ENCODE data around the gene OTULINL. TPM values are rescaled to one million over a fixed set of nuclear protein-coding genes. Genes with fewer than 3 reads are reported as not detected.

OTULINL gene
- total and polyA plus RNA-seq, 2 donors (not counting 1 experiment from before 2014, with no cell fraction given): 0.17 to 2.4 TPM

DNA sequence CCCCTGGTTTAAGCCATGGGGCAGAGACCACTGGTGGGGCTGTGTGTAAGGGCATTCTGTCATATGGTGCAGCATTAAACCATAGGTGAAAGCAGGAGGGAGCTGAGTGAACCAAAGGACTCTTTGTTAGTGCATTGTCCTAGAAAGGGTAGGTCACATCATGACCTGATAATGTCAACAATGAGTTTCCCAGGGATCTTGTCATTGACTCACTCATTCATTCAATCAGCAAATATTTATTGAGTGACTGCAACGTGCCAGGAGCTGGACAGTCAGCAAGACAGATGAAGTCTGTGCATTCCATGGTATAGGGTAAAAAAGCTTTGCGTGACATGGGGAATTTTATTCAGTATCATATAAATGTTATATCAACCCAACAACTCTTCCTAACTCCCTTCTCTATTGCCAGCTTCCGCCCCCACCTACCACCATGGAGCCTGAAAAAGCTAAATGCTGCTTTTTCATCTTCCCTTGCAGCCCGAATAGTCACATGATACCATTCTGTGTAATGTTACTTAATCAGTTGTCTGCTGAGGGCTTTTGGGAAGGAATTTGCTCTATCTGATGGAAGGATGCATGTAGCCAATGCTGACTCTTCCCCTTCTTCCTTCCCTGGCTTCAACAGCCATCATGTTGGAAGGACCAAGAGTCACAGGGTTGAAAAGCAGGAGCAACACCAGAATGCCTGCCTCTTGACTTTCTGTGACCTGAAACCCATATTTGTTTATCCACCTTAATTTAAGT, 11.5 kb upstream of the OTULINL start:
- no peak for TF ChIP-seq EZH2 (IDR thresholded peaks at IDR 0.05; ENCODE audit: low read length, missing control alignments)
- TF ChIP-seq CTCF (conservative IDR thresholded peaks at IDR 0.05 in 1 of 2, IDR thresholded peaks at IDR 0.05 in 1 of 2; ENCODE audit: low read depth in 1 of 2, low read length in 2 of 2): no peak
- no peaks in the 10 kb centered on the region for H3K79me2 ChIP-seq (ENCODE audit: control insufficient read depth, insufficient read depth, low read length)
- no peak overlapping the region for H2AFZ ChIP-seq (ENCODE audit: low read length)
- no peak overlapping the region for H3K4me2 ChIP-seq (ENCODE audit: extremely low read depth, insufficient read depth, low read length)
- DNase-seq (ENCODE audit: low read depth in 2 of 2): no peak
- no peak overlapping the region for H3K4me3 ChIP-seq (replicated peaks in 1 of 4; ENCODE audit: control extremely low read depth in 1 of 4, insufficient read depth in 1 of 4, low read depth in 3 of 4, low read length in 4 of 4)
- no peaks in the 10 kb centered on the region for H3K4me1 ChIP-seq (ENCODE audit: control insufficient read depth, extremely low read depth, insufficient read depth, low read length)
- H3K27ac ChIP-seq (ENCODE audit: insufficient read depth, low read length): no peak overlapping the region
- no peaks in the 10 kb centered on the region for H4K20me1 ChIP-seq (ENCODE audit: control insufficient read depth, extremely low read depth, insufficient read depth, low read length)
- H3K9me3 ChIP-seq (ENCODE audit: control insufficient read depth, insufficient read depth, low read depth, low read length): no peaks in the 10 kb centered on the region
- H3K36me3 ChIP-seq (ENCODE audit: control insufficient read depth, insufficient read depth, low read length): no peaks in the 10 kb centered on the region
- H3K27me3 ChIP-seq (ENCODE audit: control insufficient read depth, insufficient read depth, low read length): no peaks in the 10 kb centered on the region
- H3K9ac ChIP-seq (ENCODE audit: insufficient read depth, low read length): no peak overlapping the region

DNA sequence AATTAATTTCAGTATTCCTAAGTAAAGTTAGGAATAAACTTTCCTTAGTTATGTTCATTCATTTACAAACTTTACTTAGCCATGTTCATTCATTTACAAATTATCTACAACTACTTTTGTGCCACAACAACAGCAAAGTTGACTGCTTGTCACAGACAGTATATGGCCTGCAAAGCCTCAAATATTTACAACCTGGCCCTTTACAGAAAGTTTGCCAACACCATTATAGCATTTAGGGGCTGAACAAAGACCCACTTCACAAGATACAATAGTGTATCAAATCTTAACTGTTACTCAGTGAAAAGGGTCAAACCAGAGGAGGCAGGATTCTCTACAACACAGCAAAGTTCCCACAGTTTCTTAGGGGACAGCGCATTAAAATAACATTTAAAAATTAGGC, 9.7 kb upstream of the OTULINL start:
- no peak for DNase-seq (ENCODE audit: low read depth in 2 of 2)
- H3K9me3 ChIP-seq (ENCODE audit: control insufficient read depth, insufficient read depth, low read depth, low read length): no peaks in the 10 kb centered on the region
- H3K27me3 ChIP-seq (ENCODE audit: control insufficient read depth, insufficient read depth, low read length): no peaks in the 10 kb centered on the region
- no peak overlapping the region for H2AFZ ChIP-seq (ENCODE audit: low read length)
- no peak overlapping the region for H3K27ac ChIP-seq (ENCODE audit: insufficient read depth, low read length)
- no peaks in the 10 kb centered on the region for H3K36me3 ChIP-seq (ENCODE audit: control insufficient read depth, insufficient read depth, low read length)
- no peaks in the 10 kb centered on the region for H3K79me2 ChIP-seq (ENCODE audit: control insufficient read depth, insufficient read depth, low read length)
- H3K4me1 ChIP-seq (ENCODE audit: control insufficient read depth, extremely low read depth, insufficient read depth, low read length): no peaks in the 10 kb centered on the region
- H4K20me1 ChIP-seq (ENCODE audit: control insufficient read depth, extremely low read depth, insufficient read depth, low read length): no peaks in the 10 kb centered on the region
- H3K9ac ChIP-seq (ENCODE audit: insufficient read depth, low read length): no peak overlapping the region
- H3K4me3 ChIP-seq (replicated peaks in 1 of 4; ENCODE audit: control extremely low read depth in 1 of 4, insufficient read depth in 1 of 4, low read depth in 3 of 4, low read length in 4 of 4): no peak overlapping the region
- TF ChIP-seq CTCF (conservative IDR thresholded peaks at IDR 0.05 in 1 of 2, IDR thresholded peaks at IDR 0.05 in 1 of 2; ENCODE audit: low read depth in 1 of 2, low read length in 2 of 2) (no peak), EZH2 (IDR thresholded peaks at IDR 0.05; ENCODE audit: low read length, missing control alignments) (no peak)
- no peak overlapping the region for H3K4me2 ChIP-seq (ENCODE audit: extremely low read depth, insufficient read depth, low read length)

DNA sequence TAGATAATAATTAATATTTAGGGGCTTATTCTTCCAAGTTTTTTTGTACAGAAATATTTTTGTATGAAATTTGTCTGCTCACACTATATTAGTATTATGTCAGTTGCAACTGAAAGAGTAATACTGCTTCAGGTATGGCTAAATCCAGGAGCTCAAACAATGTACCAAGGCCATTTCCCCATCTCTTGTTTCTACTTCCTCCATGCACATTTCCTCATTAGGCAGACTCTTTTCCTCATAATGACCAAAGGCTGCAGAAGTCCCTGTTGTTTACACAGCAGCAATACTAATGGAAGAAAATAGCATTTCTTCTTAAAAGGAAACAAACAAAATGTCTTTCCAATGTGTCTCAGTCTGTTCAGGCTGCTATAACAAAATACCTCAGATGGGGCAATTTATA, 9.2 kb upstream of the OTULINL start:
- TF ChIP-seq CTCF (conservative IDR thresholded peaks at IDR 0.05 in 1 of 2, IDR thresholded peaks at IDR 0.05 in 1 of 2; ENCODE audit: low read depth in 1 of 2, low read length in 2 of 2) (no peak), EZH2 (IDR thresholded peaks at IDR 0.05; ENCODE audit: low read length, missing control alignments) (no peak)
- H3K79me2 ChIP-seq (ENCODE audit: control insufficient read depth, insufficient read depth, low read length): no peaks in the 10 kb centered on the region
- no peak for DNase-seq (ENCODE audit: low read depth in 2 of 2)
- no peaks in the 10 kb centered on the region for H3K4me1 ChIP-seq (ENCODE audit: control insufficient read depth, extremely low read depth, insufficient read depth, low read length)
- no peaks in the 10 kb centered on the region for H3K27me3 ChIP-seq (ENCODE audit: control insufficient read depth, insufficient read depth, low read length)
- no peak overlapping the region for H3K9ac ChIP-seq (ENCODE audit: insufficient read depth, low read length)
- H3K4me3 ChIP-seq (replicated peaks in 1 of 4; ENCODE audit: control extremely low read depth in 1 of 4, insufficient read depth in 1 of 4, low read depth in 3 of 4, low read length in 4 of 4): no peak overlapping the region
- no peaks in the 10 kb centered on the region for H3K36me3 ChIP-seq (ENCODE audit: control insufficient read depth, insufficient read depth, low read length)
- H3K4me2 ChIP-seq (ENCODE audit: extremely low read depth, insufficient read depth, low read length): no peak overlapping the region
- H3K27ac ChIP-seq (ENCODE audit: insufficient read depth, low read length): no peak overlapping the region
- no peaks in the 10 kb centered on the region for H3K9me3 ChIP-seq (ENCODE audit: control insufficient read depth, insufficient read depth, low read depth, low read length)
- H2AFZ ChIP-seq (ENCODE audit: low read length): no peak overlapping the region
- no peaks in the 10 kb centered on the region for H4K20me1 ChIP-seq (ENCODE audit: control insufficient read depth, extremely low read depth, insufficient read depth, low read length)

Data from fibroblast of lung (primary cell).